ENCODE results near the gene CNST. TPM values are rescaled to one million over a fixed set of nuclear protein-coding genes. Genes with fewer than 3 reads are reported as not detected.
"Not testable (repeated sequence)": the region's sequence is repeated elsewhere in the genome, so short reads cannot be mapped to it uniquely, and the experiment has no call there.

CNST gene
- total RNA-seq, 1 donor from 2014 or later, result 14.6 TPM

DNA sequence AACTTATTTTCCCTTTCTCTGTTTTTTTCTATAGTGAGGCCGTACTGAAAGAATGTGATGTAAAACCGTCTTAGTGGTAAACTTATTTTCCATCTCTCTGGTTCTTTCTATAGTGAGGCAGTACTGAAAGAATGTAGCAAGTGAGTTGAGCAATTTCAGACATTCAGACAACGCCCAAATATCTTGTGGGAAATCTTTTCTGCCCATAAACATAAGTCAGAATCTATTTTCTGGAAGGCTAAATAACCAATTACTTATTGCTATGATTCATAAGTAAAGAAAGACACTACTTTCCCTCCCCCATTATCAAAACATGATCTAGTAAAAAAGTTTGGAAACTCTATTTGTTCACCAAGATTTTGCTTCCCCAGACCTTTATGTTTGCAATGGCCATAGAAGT, 139.1 kb downstream of the CNST start:
- DNase-seq (ENCODE audit: low spot score), result no peak
- no peak overlapping the region for H3K4me3 Mint-ChIP-seq (ENCODE audit: unreplicated experiment)
- peaks cover 4% of the 10 kb centered on the region for H3K4me1 Mint-ChIP-seq (ENCODE audit: unreplicated experiment)
- H3K36me3 Mint-ChIP-seq (ENCODE audit: low read depth, unreplicated experiment), result peaks cover 7% of the 10 kb centered on the region
- TF ChIP-seq, protein P1, sequence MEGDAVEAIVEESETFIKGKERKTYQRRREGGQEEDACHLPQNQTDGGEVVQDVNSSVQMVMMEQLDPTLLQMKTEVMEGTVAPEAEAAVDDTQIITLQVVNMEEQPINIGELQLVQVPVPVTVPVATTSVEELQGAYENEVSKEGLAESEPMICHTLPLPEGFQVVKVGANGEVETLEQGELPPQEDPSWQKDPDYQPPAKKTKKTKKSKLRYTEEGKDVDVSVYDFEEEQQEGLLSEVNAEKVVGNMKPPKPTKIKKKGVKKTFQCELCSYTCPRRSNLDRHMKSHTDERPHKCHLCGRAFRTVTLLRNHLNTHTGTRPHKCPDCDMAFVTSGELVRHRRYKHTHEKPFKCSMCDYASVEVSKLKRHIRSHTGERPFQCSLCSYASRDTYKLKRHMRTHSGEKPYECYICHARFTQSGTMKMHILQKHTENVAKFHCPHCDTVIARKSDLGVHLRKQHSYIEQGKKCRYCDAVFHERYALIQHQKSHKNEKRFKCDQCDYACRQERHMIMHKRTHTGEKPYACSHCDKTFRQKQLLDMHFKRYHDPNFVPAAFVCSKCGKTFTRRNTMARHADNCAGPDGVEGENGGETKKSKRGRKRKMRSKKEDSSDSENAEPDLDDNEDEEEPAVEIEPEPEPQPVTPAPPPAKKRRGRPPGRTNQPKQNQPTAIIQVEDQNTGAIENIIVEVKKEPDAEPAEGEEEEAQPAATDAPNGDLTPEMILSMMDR (IDR thresholded peaks at IDR 0.05; ENCODE audit: unreplicated experiment), result no peak
- H3K27ac Mint-ChIP-seq (ENCODE audit: unreplicated experiment), result no peak overlapping the region
- peaks cover 2% of the 10 kb centered on the region for H3K27me3 Mint-ChIP-seq (ENCODE audit: unreplicated experiment)
- peaks cover 7% of the 10 kb centered on the region for H3K9me3 Mint-ChIP-seq (ENCODE audit: unreplicated experiment)

DNA sequence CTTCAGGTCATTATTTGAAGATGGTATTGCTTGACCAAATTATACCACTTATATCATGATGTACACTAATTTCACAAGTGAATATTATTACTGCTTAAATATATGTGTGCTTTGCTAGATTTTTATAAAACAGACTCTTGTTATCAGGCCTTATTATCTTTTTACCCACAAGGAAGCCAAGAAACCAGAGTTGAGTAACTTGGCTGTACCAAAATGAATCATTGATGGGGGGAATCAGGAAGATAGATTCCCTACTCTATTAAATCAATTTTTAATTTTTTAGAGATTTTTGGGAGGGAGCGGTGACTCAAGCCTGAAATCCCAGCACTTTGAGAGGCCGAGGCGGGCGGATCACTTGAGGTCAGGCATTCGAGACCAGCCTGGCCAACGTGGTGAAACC, 141.9 kb downstream of the CNST start:
- Mint-ChIP-seq H3K27ac (ENCODE audit: unreplicated experiment) (no peak overlapping the region), H3K4me3 (ENCODE audit: unreplicated experiment) (no peak overlapping the region), H3K9me3 (ENCODE audit: unreplicated experiment) (peaks cover 14% of the 10 kb centered on the region), H3K4me1 (ENCODE audit: unreplicated experiment) (peaks cover 4% of the 10 kb centered on the region), H3K27me3 (ENCODE audit: unreplicated experiment) (peaks cover 9% of the 10 kb centered on the region), H3K36me3 (ENCODE audit: low read depth, unreplicated experiment) (peaks cover 14% of the 10 kb centered on the region)
- TF ChIP-seq, protein P1 (IDR thresholded peaks at IDR 0.05; ENCODE audit: unreplicated experiment), result no peak
- DNase-seq (ENCODE audit: low spot score), result no peak

DNA sequence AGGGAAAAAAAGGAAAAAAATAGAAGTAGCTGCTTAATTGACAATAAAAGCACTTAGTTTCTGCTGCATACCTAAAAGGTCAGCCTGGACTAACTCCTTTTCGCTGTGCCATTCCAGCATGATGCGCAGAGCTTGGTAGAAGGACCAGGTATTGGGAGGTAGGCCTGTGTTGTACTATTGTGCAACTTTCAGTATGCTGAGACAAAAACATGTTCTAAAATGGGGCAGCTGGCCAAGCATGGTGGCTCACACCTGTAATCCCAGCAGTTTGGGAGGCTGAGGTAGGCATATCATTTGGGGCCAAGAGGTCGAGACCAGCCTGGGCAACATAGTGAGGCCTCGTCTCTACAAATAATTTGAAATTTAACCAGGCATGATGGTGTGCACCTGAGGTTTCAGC, 142.9 kb downstream of the CNST start:
- Mint-ChIP-seq H3K36me3 (ENCODE audit: low read depth, unreplicated experiment) (peaks cover 14% of the 10 kb centered on the region), H3K4me1 (ENCODE audit: unreplicated experiment) (peaks cover 4% of the 10 kb centered on the region), H3K27ac (ENCODE audit: unreplicated experiment) (no peak overlapping the region), H3K4me3 (ENCODE audit: unreplicated experiment) (no peak overlapping the region), H3K9me3 (ENCODE audit: unreplicated experiment) (peaks cover 14% of the 10 kb centered on the region), H3K27me3 (ENCODE audit: unreplicated experiment) (peaks cover 9% of the 10 kb centered on the region)
- TF ChIP-seq, protein P1 (IDR thresholded peaks at IDR 0.05; ENCODE audit: unreplicated experiment), result no peak
- DNase-seq (ENCODE audit: low spot score), result no peak

DNA sequence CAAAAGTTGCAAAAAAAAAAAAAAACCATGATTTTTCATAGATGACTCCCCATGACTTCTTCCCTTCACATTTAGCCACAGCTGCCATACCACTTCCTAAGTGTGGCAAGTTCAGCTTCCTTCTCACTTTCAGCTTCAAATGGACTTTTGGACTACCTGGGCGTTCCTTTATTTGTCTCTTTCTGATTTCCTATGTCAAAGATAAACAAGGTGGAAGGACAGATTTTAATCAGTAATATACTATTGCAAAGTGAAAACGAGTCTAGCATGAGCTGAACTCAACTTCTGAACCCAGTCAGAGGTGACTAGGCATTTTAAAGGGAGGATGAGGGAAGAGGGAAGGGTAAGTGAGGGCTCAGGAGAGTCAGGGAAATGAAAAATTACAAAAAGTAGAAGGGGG, 143.6 kb downstream of the CNST start:
- H3K4me3 Mint-ChIP-seq (ENCODE audit: unreplicated experiment), result peak overlapping the region; percentile 68
- H3K36me3 Mint-ChIP-seq (ENCODE audit: low read depth, unreplicated experiment), result peaks cover 14% of the 10 kb centered on the region
- peaks cover 14% of the 10 kb centered on the region for H3K9me3 Mint-ChIP-seq (ENCODE audit: unreplicated experiment)
- H3K27me3 Mint-ChIP-seq (ENCODE audit: unreplicated experiment), result peaks cover 9% of the 10 kb centered on the region
- H3K4me1 Mint-ChIP-seq (ENCODE audit: unreplicated experiment), result peaks cover 4% of the 10 kb centered on the region
- DNase-seq (ENCODE audit: low spot score), result no peak
- TF ChIP-seq, protein P1 (IDR thresholded peaks at IDR 0.05; ENCODE audit: unreplicated experiment), result no peak
- no peak overlapping the region for H3K27ac Mint-ChIP-seq (ENCODE audit: unreplicated experiment)

DNA sequence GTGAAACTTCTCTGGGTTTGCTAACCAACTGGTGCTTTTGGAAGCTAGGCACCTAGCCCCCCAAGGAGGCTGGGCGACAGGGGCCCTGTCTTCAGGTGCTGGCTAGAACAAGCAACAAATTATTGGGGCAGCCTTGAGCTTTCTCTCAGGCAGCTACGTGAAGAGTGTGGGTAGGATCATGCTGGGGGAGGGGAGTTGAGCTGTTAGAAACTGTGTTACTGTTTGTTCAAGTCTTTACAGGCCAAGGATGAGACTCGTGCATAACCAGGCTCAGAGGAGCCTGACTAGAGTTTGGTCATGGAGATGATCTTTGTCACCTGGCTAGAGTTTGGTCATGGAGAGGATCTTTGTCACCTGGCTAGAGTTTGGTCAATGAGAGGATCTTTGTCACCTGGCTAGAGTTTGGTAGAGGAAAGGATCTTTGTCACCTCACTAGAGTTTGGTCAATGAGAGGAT, 145.3 kb downstream of the CNST start:
- H3K4me3 Mint-ChIP-seq (ENCODE audit: unreplicated experiment), result peak overlapping the region; percentile 57
- no peak for DNase-seq (ENCODE audit: low spot score)
- H3K36me3 Mint-ChIP-seq (ENCODE audit: low read depth, unreplicated experiment), result peaks cover 14% of the 10 kb centered on the region
- peaks cover 14% of the 10 kb centered on the region for H3K9me3 Mint-ChIP-seq (ENCODE audit: unreplicated experiment)
- peaks cover 4% of the 10 kb centered on the region for H3K4me1 Mint-ChIP-seq (ENCODE audit: unreplicated experiment)
- peaks cover 9% of the 10 kb centered on the region for H3K27me3 Mint-ChIP-seq (ENCODE audit: unreplicated experiment)
- H3K27ac Mint-ChIP-seq (ENCODE audit: unreplicated experiment), result peak overlapping the region; percentile 41
- TF ChIP-seq, protein P1 (IDR thresholded peaks at IDR 0.05; ENCODE audit: unreplicated experiment), result no peak

GRCh38 chr1:246712428-246712827, 146.2 kb downstream of the CNST start:
- not testable (repeated sequence) for H3K27me3 Mint-ChIP-seq (ENCODE audit: unreplicated experiment); DNase-seq (ENCODE audit: low spot score); H3K4me1 Mint-ChIP-seq (ENCODE audit: unreplicated experiment)

More at GRCh38 chr1:246712428-246712827, 146.2 kb downstream of the CNST start:
- peaks cover 18% of the 10 kb centered on the region for H3K9me3 Mint-ChIP-seq (ENCODE audit: unreplicated experiment)
- H3K27ac Mint-ChIP-seq (ENCODE audit: unreplicated experiment); H3K4me3 Mint-ChIP-seq (ENCODE audit: unreplicated experiment): not testable (repeated sequence)
- peaks cover 14% of the 10 kb centered on the region for H3K36me3 Mint-ChIP-seq (ENCODE audit: low read depth, unreplicated experiment)
